Measurements from ENCODE around the gene ANKRD24. TPM values are rescaled to one million over a fixed set of nuclear protein-coding genes. Genes with fewer than 3 reads are reported as not detected.
"Not testable (repeated sequence)": the region's sequence is repeated elsewhere in the genome, so short reads cannot be mapped to it uniquely, and the experiment has no call there.

ANKRD24 gene
- total RNA-seq, 4 donors from 2014 or later, result 0.83 to 3.9 (median 1.6) TPM

DNA sequence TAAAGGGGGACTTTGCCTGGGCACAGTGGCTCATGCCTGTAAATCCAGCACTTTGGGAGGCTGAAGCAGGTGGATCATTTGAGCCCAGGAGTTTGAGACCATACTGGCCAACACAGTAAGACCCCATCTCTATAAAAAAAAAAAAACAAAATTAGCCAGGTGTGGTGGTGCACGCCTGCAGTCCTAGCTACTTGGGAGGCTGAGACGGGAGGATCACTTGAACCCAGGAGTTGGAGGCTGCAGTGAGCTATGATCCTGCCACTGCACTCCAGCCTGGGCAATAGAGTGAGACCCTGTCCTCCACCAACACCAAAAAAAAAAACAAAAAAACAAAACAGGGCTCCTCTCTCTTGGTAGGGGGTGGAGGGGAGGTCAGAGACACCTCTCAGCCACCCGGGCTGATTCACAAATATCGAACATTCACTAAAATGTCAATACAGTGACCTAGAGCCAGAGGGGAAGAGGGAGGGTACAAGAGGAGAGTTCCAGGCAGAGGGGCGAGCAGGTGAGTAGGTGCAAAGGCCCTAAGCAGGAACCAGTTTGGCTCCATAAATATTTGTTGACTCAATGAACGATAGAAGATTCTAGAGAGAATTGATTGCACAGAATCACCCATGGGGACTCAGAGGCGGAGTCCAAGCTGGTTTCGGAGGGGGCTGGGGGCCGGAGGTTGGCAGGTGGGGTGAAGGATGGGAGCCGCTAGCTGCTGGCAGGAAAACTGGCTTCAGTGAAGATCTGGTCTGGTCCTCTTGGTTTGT, 30.1 kb upstream of the ANKRD24 start:
- Histone ChIP-seq H3K9me3 (no peaks in the 10 kb centered on the region), H3K27me3 (no peaks in the 10 kb centered on the region), H3K36me3 (no peaks in the 10 kb centered on the region), H3K4me3 (peak overlapping the region in 1 of 4 donors; percentile 29), H3K4me1 (peaks cover 0 to 29% (median 2%) of the 10 kb centered on the region in 4 donors), H3K27ac (peak overlapping the region in 2 of 4 donors; percentile 36 to 85)
- DNase-seq, result no peak
- no peak for TF ChIP-seq POLR2A (IDR thresholded peaks at IDR 0.05)
- TF ChIP-seq, protein P1, sequence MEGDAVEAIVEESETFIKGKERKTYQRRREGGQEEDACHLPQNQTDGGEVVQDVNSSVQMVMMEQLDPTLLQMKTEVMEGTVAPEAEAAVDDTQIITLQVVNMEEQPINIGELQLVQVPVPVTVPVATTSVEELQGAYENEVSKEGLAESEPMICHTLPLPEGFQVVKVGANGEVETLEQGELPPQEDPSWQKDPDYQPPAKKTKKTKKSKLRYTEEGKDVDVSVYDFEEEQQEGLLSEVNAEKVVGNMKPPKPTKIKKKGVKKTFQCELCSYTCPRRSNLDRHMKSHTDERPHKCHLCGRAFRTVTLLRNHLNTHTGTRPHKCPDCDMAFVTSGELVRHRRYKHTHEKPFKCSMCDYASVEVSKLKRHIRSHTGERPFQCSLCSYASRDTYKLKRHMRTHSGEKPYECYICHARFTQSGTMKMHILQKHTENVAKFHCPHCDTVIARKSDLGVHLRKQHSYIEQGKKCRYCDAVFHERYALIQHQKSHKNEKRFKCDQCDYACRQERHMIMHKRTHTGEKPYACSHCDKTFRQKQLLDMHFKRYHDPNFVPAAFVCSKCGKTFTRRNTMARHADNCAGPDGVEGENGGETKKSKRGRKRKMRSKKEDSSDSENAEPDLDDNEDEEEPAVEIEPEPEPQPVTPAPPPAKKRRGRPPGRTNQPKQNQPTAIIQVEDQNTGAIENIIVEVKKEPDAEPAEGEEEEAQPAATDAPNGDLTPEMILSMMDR (IDR thresholded peaks at IDR 0.05), result no peak

DNA sequence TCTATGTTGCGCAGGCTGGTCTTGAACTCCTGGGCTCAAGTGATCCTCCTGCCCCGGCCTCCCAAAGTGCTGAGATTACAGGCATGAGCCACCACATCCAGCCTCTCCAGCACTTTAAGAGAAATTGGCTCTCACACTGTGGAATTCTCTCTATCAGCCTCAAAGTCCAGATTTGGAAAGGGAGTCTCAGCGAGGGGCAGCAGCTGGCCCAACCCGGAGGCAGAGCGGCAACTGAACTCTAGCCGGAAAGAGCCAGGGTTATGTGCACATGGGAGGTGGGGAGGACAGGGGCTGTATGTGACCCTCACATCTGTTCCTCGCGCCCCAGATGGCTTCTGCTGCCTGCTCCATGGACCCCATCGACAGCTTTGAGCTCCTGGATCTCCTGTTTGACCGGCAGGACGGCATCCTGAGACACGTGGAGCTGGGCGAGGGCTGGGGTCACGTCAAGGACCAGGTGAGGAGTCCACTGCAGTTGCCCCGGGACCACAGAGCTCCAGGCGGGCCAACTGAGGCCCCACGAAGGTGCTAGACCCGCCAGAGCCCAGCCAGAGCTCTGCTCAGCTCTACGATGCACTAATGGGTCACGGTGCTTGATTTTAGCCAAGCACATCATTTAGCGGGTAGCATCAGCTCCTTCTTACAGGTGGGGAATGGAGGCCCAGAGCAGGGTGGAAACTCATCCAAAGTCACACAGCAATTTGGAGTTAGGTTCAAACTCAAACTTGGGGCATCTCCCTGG, 27.7 kb upstream of the ANKRD24 start:
- Histone ChIP-seq H3K4me3 (peak overlapping the region in 3 of 4 donors; percentile 22 to 65 (median 50)), H3K36me3 (no peaks in the 10 kb centered on the region), H3K4me1 (peaks cover 0 to 19% (median 2%) of the 10 kb centered on the region in 4 donors), H3K27me3 (no peaks in the 10 kb centered on the region), H3K27ac (peak overlapping the region in 2 of 4 donors; percentile 36 to 81), H3K9me3 (no peaks in the 10 kb centered on the region)
- DNase-seq, result no peak
- TF ChIP-seq, protein P1 (IDR thresholded peaks at IDR 0.05), result no peak
- no peak for TF ChIP-seq POLR2A (IDR thresholded peaks at IDR 0.05)

DNA sequence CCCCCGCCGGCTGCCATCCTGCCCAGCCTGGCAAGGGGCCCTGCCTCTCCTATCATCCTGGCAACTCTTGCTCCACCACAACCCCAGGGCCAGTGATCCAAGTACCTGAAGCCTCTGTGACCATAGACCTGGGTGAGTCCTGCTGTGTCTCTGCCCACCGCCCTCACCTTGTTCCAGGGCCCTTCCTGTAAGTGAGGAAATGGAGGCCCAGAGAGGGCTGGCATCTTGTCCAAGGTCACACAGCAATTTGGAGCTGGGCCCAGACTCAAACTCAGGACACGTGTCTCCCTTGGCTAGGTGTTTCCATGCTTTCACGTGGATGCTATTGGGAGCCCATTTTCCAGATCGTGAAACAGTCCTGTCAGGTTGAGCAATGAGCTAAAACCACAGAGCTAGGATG, 25.3 kb upstream of the ANKRD24 start:
- TF ChIP-seq, protein P1 (IDR thresholded peaks at IDR 0.05), result no peak
- TF ChIP-seq POLR2A (IDR thresholded peaks at IDR 0.05), result no peak
- H3K27ac ChIP-seq, result peak overlapping the region in 2 of 4 donors; percentile 29 to 71
- H3K27me3 ChIP-seq, result no peaks in the 10 kb centered on the region
- no peak for DNase-seq
- peak overlapping the region in 2 of 4 donors; percentile 50 to 65 for H3K4me3 ChIP-seq
- H3K9me3 ChIP-seq, result no peaks in the 10 kb centered on the region
- H3K4me1 ChIP-seq, result peaks cover 0 to 14% (median 2%) of the 10 kb centered on the region in 4 donors
- H3K36me3 ChIP-seq, result peaks cover 0 to 4% (median 0%) of the 10 kb centered on the region in 3 donors

DNA sequence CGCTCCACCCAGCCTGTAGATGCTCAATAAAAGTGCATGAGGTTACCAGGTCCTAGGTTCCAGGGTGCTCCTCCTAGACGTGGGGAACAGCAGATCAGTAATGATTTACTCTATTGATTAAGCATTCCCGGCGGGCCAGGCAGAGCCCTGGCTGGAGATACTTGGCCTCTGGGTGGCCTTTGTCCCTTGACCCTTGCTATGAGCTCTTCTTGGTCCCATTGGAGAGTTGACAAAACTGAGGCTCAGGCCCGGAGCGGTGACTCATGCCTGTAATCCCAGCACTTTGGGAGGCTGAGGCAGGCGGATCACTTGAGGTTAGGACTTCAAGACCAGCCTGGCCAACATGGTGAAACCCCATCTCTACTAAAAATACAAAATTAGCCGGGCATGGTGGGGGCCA, 24.5 kb upstream of the ANKRD24 start:
- H3K27me3 ChIP-seq, H3K9me3 ChIP-seq, H3K4me3 ChIP-seq, H3K36me3 ChIP-seq, H3K4me1 ChIP-seq: not testable (repeated sequence)
- peak in 1 of 3 donors; percentile 72 for DNase-seq
- TF ChIP-seq POLR2A (IDR thresholded peaks at IDR 0.05), result peak in 1 of 2 donors; percentile 28
- H3K27ac ChIP-seq, result peak overlapping the region in 2 of 4 donors; percentile 29 to 71

DNA sequence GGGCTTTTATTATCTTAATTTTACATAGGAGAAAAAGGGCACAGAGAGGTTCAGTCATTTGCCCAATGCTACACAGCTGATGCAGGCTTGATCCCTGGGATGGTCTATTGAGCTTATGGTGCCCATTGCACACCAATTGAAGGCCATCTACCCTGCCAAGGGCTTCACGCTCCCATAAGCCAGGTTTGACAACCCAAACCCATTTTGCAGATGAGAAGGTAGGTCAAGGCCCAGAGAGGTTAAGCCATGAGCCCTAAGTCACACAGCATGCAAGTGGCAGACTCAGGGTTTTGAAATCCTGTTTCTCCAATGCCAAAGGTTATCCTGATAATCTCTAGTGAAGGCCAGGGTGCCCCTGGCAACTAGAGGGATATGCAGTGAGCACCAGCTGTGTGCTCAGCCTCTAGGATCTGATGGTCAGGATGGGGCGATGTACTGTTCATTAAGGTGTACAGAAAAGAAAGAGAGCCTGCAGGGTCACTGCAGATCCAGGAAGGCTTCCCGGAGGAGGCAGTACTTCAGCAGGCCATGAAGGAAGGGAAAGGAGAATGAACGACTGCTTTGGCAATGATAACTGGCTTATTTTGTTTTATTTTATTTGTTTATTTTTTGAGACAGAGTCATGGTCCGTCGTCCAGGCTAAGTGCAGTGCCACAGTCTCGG, 20.9 kb upstream of the ANKRD24 start:
- no peaks in the 10 kb centered on the region for H3K27me3 ChIP-seq

DNA sequence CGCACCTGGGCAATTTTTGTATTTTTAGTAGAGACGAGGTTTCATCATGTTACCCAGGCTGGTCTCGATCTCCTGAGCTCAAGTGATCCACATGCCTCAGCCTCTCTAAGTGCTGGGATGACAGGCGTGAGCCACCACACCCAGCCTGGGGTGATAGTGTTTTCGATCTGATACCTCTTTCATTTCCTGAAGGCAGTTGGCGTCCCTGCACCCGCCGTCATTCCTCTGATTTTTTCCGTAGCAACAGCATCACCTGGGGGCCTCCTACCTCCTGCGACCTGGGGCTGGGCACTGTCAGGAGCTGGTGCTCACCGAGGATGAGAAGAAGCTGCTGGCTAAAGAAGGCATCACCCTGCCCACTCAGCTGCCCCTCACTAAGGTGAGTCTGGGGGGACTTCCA, 18.2 kb upstream of the ANKRD24 start:
- no peaks in the 10 kb centered on the region for H3K27me3 ChIP-seq
- TF ChIP-seq, protein P1 (IDR thresholded peaks at IDR 0.05), result no peak
- TF ChIP-seq POLR2A (IDR thresholded peaks at IDR 0.05), result no peak
- H3K4me3 ChIP-seq, result no peak overlapping the region
- no peaks in the 10 kb centered on the region for H3K9me3 ChIP-seq
- no peaks in the 10 kb centered on the region for H3K4me1 ChIP-seq
- no peak overlapping the region for H3K27ac ChIP-seq
- peaks cover 0 to 20% (median 0%) of the 10 kb centered on the region in 3 donors for H3K36me3 ChIP-seq
- DNase-seq, result no peak

More for the DNA sequence above, 20.9 kb upstream of the ANKRD24 start:
- H3K4me3 ChIP-seq, result no peak overlapping the region
- no peaks in the 10 kb centered on the region for H3K4me1 ChIP-seq
- H3K36me3 ChIP-seq, result peaks cover 0 to 16% (median 0%) of the 10 kb centered on the region in 3 donors
- DNase-seq, result no peak
- TF ChIP-seq POLR2A (IDR thresholded peaks at IDR 0.05), result no peak
- no peaks in the 10 kb centered on the region for H3K9me3 ChIP-seq
- H3K27ac ChIP-seq, result no peak overlapping the region
